ENCODE data around the gene THSD4. TPM values are rescaled to one million over a fixed set of nuclear protein-coding genes. Genes with fewer than 3 reads are reported as not detected.

Gene THSD4
- polyA plus RNA-seq, 1 donor from 2014 or later: 0.46 TPM

GRCh38 chr15:71231758-71232157 lies 116.5 kb downstream of the THSD4 start:
- Histone ChIP-seq H3K27ac (ENCODE audit: low read length) (no peak overlapping the region), H3F3A (ENCODE audit: insufficient read depth, low read length, poor library complexity, severe bottlenecking) (no peaks in the 10 kb centered on the region), H3K9ac (ENCODE audit: low read length) (no peak overlapping the region), H3K9me3 (ENCODE audit: low read length) (no peaks in the 10 kb centered on the region), H3K79me2 (replicated peaks; ENCODE audit: insufficient read depth, low read length) (no peaks in the 10 kb centered on the region), H2AFZ (ENCODE audit: low read depth, low read length) (no peak overlapping the region), H3K36me3 (ENCODE audit: insufficient read depth, low read length) (no peaks in the 10 kb centered on the region), H3K4me2 (ENCODE audit: low read length) (no peak overlapping the region), H4K20me1 (ENCODE audit: insufficient read depth) (no peaks in the 10 kb centered on the region), H3K4me3 (ENCODE audit: low read length) (no peak overlapping the region), H3K27me3 (ENCODE audit: insufficient read depth, low read depth, low read length) (no peaks in the 10 kb centered on the region), H3K9me2 (ENCODE audit: insufficient read depth, low read length) (no peaks in the 10 kb centered on the region)
- TF ChIP-seq RAD21 (conservative IDR thresholded peaks at IDR 0.05): no peak
- TF ChIP-seq REST (IDR thresholded peaks at IDR 0.05; ENCODE audit: borderline replicate concordance): no peak
- TF ChIP-seq MXI1 (conservative IDR thresholded peaks at IDR 0.05; ENCODE audit: poor library complexity, severe bottlenecking): no peak
- TF ChIP-seq CTCF (IDR thresholded peaks at IDR 0.05; ENCODE audit: poor library complexity, severe bottlenecking): no peak
- no peak for TF ChIP-seq TAF1 (IDR thresholded peaks at IDR 0.05; ENCODE audit: low read depth)
- TF ChIP-seq EZH2 (IDR thresholded peaks at IDR 0.05; ENCODE audit: borderline replicate concordance, insufficient read depth, low read length, poor library complexity, severe bottlenecking): no peak
- TF ChIP-seq SMC3 (conservative IDR thresholded peaks at IDR 0.05; ENCODE audit: poor library complexity): no peak

GRCh38 chr15:71232411-71232810 lies 117.1 kb downstream of the THSD4 start:
- Histone ChIP-seq H3K4me2 (ENCODE audit: low read length) (no peak overlapping the region), H3K9me2 (ENCODE audit: insufficient read depth, low read length) (no peaks in the 10 kb centered on the region), H3K4me3 (ENCODE audit: low read length) (no peak overlapping the region), H3K9me3 (ENCODE audit: low read length) (no peaks in the 10 kb centered on the region), H4K20me1 (ENCODE audit: insufficient read depth) (no peaks in the 10 kb centered on the region), H3K79me2 (replicated peaks; ENCODE audit: insufficient read depth, low read length) (no peaks in the 10 kb centered on the region), H2AFZ (ENCODE audit: low read depth, low read length) (no peak overlapping the region), H3K27me3 (ENCODE audit: insufficient read depth, low read depth, low read length) (no peaks in the 10 kb centered on the region), H3K9ac (ENCODE audit: low read length) (no peak overlapping the region), H3K36me3 (ENCODE audit: insufficient read depth, low read length) (no peaks in the 10 kb centered on the region), H3K27ac (ENCODE audit: low read length) (no peak overlapping the region), H3F3A (ENCODE audit: insufficient read depth, low read length, poor library complexity, severe bottlenecking) (no peaks in the 10 kb centered on the region)
- no peak for TF ChIP-seq REST (IDR thresholded peaks at IDR 0.05; ENCODE audit: borderline replicate concordance)
- no peak for TF ChIP-seq SMC3 (conservative IDR thresholded peaks at IDR 0.05; ENCODE audit: poor library complexity)
- no peak for TF ChIP-seq EP300 (conservative IDR thresholded peaks at IDR 0.05; ENCODE audit: poor library complexity, severe bottlenecking)
- no peak for TF ChIP-seq POLR2AphosphoS5 (IDR thresholded peaks at IDR 0.05)
- TF ChIP-seq TAF1 (IDR thresholded peaks at IDR 0.05; ENCODE audit: low read depth): no peak
- no peak for TF ChIP-seq MXI1 (conservative IDR thresholded peaks at IDR 0.05; ENCODE audit: poor library complexity, severe bottlenecking)
- TF ChIP-seq CTCF (IDR thresholded peaks at IDR 0.05; ENCODE audit: poor library complexity, severe bottlenecking): no peak
- no peak for TF ChIP-seq RAD21 (conservative IDR thresholded peaks at IDR 0.05)
- no peak for TF ChIP-seq EZH2 (IDR thresholded peaks at IDR 0.05; ENCODE audit: borderline replicate concordance, insufficient read depth, low read length, poor library complexity, severe bottlenecking)

Data from neural cell (in vitro differentiated cells).